HG03457 (cell line): Measurements from ENCODE around the gene BID.

ENCODE experiments used
- ATAC-seq: cut with Tn5 transposase; IDR thresholded peaks from one replicate; pipeline ENCODE4 v1.9.1; 2021; ENCODE audit warnings: moderate number of reproducible peaks; ENCODE audit not compliant: unreplicated experiment

BID gene

GRCh38 chr22:17774206-17774925 lies at the start of gene BID:
BID (minus strand) TSS chr22:17774469; CDS start chr22:17750116, 24,353 bp downstream.
- ATAC-seq, result no peak

DNA sequence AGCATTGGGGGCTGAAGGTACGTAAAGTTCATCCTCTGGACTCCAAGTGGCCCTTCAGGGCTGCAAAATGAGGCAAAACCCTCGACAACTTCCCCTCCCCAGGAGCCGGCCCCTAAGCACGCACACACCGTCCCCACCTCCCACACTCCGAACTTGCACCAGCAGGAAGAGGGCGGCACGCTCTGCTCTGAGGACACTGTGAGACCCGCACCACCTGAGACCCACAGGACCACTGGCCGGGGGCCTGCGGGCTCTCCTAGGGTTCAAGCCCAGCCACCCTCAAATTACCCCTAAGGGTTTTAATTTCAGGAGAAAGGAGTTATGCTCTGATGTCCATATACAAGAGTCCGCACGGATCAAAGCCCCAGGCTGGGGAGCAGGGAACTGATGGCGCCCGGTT lies 49.7 kb upstream of the BID start:
- no peak for ATAC-seq

- ATAC-seq, result no peak
These were observed 49.0 kb upstream of the BID start for GRCh38 chr22:17823226-17823625.

GRCh38 chr22:17822087-17822486 lies 47.8 kb upstream of the BID start:
- ATAC-seq, result no peak

DNA sequence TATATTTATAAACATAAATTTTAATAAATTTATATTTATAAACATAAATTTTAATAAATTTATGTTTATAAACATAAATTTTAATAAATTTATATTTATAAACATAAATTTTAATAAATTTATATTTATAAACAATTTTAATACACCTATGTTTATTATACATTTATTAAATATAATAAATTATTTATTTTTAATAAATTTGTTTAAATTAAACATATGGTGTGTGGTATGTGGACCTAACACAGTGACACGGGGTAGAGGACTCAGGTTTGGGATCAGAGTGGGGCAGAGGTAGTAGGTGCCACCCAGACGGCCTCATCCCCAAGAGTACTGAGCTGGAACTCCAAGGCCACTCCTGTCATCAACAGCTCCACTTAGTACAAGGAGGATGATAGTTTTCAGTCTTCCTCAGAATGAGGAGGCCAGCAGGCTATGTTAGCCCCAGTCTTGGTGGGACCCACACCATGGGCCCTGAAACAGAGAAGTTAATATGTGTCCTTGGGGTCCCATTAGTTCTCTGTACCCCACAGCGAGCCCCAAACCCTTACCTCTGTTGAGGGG lies 46.7 kb upstream of the BID start:
- no peak for ATAC-seq

DNA sequence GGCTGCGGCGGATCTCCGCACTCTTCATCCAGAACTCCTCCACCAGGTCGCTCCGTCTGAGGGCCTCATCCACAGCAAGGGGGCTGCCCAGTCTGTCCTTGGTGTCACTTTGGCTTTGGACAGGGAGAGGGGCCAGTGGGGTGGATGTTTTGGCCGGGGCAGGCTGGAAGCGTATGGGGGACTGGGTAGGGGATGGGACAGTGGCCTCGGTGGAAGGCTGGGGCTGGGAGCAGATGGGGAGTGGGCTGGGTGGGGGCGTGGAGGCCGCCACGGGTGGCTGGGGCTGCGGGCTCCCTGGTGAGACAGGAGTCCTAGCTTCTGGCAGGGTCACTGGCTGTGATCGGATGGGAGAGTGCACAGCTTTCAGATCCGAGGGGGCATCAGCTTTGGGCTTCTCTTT lies 44.4 kb upstream of the BID start:
- no peak for ATAC-seq

DNA sequence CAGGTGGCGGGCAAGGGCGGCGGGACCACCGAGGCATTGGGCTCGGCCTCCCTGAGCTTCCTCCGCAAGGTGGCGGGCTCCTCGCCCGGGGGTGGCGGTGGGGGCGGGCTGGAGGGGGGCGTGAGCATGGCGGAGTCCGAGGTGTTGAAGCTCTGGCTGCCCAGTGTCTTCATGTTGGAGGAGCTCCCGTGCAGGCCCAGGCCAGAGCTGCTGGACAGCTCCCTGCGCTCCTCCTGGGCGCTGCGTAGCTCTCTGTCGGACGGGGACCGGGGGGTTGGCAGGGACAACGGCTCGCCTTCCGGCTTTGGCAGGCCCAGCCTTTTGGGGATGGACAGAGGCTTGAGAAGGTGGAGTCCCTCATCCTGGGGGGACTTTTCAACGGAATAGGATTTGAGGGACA lies 43.9 kb upstream of the BID start:
- no peak for ATAC-seq

DNA sequence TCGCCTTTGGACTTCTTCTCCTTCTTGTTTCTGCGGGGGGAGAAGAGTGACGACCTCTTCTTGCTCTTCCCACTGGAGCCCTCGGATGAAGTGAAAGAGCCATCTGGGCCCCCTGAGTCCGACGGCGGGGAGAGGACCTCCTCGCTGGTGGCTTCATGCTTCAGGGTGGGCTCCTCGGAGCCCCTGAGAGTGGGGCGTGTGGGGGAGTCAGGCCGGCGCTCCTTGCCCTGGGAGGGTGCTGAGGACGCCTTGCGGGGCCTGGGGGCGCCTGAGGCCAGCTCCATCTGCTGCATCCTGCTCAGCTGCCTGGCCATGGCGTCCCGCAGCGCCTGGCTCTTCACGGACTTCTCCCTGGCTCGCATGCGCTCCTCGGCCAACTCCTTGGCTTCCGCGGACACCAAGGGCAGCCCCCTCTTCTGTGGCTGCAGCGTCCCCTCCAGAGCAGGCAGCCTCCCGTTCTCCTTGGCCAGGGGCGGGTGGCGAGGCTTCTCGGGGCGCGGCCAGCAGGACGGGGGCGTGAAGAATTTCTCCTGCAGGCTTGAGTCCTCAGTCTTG lies 43.3 kb upstream of the BID start:
- no peak for ATAC-seq

DNA sequence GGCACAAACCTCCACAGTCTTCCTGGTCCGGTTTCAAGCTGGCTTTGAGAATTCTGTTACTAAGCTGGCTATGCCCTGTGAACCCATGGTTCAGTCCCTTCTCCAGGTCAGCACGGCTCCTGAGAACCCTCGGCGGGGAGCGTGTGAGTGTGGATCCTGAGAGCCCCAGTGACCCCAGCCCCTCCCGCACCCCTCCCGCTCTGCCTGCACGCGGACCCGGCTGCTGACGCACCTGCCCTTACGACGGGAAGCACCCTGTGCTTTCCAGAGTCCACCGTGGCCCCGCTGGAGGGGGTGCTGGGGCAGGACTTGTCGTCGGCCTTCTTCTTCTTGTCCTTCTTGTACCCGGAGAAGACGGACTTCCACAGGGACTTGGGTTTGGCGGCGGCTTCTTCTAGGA lies 42.8 kb upstream of the BID start:
- no peak for ATAC-seq

GRCh38 chr22:17816649-17817048 lies 42.4 kb upstream of the BID start:
- no peak for ATAC-seq

DNA sequence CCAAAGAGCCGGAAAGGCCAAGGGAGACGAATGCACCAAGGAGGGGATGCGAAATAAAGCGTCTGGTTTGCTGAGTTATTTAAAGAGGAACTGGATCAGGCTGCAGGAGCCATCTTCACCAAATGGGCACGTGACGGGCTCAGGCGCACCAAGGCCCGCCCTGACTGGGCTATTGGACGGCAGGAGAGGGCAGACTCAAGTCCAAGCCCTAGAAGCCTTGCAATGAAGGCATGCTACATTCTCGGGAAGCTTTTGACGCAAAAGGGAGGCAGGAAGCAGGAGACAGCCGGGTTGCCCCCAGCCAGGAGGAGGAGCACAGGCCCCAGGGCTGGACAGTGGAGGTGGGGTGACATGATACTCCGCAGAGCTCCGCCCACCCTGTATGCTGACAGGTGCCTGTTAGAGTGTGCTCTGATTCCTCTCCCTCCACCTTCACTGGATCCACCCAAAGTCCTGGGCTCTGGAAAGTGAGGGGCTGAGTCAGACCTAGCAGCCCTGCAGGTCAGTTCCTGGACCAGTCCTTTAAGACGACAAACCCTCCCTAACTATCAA lies 41.5 kb upstream of the BID start:
- no peak for ATAC-seq

DNA sequence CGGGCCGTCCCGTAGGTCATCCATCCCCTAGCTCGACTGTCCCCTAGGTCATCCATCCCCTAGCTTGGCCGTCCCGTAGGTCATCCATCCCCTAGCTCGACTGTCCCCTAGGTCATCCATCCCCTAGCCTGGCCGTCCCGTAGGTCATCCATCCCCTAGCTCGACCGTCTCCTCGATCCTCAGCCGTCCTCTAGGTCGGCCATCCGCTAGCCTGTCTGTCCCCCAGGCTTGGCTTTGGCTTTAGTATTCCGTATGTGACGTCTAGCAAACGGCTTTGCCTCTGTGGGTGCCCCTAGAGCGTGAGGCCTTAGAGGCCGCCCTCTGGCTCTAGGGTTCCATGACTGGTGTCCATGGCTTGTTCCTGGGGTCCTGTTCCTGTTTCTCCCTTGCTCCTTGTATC lies 40.6 kb upstream of the BID start:
- ATAC-seq, result no peak

GRCh38 chr22:17814084-17814483 lies 39.8 kb upstream of the BID start:
- ATAC-seq, result no peak

- no peak for ATAC-seq
These were observed 36.9 kb upstream of the BID start for GRCh38 chr22:17811119-17811518.

GRCh38 chr22:17810570-17811116 lies 36.4 kb upstream of the BID start:
- no peak for ATAC-seq

DNA sequence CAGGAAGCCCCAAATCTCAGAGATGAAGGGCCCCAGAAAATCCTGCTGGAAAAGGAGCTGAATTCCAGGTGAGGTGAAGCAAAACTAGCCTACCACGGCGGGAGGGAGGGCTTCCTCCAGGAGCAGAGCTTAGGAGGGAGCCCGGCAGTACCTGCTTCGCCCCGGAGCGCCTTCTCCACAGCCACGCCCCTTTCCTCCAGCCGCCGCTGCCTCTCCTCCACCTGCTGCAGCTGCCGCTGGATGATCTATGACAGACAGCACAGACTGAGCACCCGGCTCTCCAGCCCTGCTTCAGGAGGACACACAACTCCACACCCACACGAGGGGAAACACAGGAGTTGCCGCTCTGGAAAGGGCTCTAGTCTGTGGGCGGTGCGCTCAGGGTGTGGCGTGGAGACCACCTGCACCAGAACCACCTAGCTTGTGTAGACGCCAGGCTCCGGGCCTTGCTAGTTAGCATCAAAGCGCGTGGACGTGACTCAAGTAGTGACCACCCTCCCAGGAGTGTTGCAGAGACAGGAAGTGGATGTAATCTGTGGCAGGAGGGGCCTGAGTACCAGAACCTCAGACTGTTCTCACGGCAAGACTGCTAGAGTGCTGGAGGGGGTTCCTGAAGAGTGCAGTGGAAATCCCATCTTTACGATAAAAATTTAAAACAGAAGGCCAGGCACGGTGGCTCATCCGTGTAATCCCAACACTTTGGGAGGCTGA lies 34.6 kb upstream of the BID start:
- no peak for ATAC-seq

GRCh38 chr22:17807578-17808410 lies 33.5 kb upstream of the BID start:
- ATAC-seq, result no peak

DNA sequence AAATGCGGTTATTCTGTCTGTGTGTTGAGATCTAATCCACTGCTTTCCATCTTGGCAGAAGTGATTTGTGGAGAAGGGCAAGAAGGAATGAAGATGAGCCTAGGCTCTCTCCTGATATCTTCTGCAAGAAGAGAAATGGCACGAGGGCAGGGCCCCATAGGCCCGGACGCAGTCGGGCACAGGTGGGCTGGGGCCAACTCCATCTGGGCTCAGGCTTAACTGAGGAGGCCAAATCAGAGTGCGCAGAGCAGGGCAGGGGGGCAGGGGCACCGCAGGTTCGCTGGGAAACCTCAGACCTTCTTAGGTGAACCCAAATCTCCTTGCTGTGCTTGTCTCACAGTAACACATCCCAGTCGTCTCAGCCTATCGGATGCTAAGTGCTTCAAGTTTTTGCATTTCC lies 32.8 kb upstream of the BID start:
- ATAC-seq, result no peak

DNA sequence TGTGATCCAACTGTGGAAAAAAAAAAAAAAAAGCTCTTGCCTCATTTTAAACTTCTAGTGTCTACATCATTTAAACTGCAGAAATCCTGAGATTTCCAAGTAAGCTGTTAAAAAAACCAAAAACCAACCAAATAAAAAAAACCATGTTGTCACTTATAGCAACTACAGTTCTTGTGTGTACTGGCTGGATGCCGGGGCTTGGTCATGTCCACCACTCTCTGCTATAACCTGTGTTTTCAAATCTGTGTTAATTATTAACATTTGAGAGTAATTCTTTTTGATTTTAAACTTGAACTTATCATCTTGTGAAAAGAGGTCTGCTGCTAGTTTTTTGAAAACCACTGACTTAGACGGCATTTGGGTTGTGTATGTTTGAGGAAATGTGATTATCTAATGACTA lies 32.2 kb upstream of the BID start:
- no peak for ATAC-seq

DNA sequence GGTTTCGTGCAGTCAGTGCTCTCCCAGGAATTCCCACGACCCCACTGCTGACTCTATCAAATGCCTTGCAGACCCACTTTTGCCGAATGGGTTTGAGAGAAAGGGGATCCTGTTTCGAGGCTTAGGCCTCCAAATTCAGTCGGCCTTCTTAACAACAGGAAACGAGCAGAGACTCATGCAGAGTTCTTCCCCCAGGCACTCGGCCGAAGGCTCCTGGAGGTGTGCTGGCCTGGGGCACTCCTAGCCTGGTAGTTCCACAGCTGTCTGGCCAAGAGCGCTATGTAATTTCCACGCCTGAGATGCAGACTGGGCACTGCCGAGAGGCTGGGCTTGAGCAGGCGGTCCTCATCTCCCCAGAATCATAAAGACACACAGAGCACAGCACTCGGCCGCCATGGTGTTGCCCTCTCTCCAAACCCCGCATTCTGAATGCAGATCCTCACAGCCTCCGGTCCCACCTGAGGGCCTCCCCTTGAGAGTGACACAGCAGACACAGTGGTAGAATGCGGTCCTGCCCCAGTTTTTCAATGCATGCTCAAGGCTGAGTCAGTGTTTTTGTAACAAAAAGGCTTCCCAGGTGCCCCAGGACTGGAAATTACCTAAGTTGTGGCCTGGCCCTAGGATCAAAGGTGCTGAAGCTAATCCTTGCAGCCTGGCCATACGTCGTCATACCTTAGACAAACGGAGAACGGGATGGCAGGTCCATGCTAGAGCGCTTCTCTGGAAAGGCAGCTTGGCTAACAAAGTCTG lies 30.2 kb upstream of the BID start:
- ATAC-seq, result no peak
